ENCODE measurements around the gene TMC1.

- TF ChIP-seq CTCF (IDR thresholded peaks at IDR 0.05) (no peak), SIN3A (IDR thresholded peaks at IDR 0.05; ENCODE audit: borderline replicate concordance, insufficient read depth, low read depth, low read length) (no peak)
Observed at GRCh38 chr9:72564479-72565281, 43.3 kb downstream of the TMC1 start.

Data from Panc1 (cell line).